ENCODE data around the gene TECR. TPM values are rescaled to one million over a fixed set of nuclear protein-coding genes. Genes with fewer than 3 reads are reported as not detected.
"Not testable (repeated sequence)": the region's sequence is repeated elsewhere in the genome, so short reads cannot be mapped to it uniquely, and the experiment has no call there.

The TECR gene
- total RNA-seq, 1 experiment from 2014 or later, result 69.6 TPM

DNA sequence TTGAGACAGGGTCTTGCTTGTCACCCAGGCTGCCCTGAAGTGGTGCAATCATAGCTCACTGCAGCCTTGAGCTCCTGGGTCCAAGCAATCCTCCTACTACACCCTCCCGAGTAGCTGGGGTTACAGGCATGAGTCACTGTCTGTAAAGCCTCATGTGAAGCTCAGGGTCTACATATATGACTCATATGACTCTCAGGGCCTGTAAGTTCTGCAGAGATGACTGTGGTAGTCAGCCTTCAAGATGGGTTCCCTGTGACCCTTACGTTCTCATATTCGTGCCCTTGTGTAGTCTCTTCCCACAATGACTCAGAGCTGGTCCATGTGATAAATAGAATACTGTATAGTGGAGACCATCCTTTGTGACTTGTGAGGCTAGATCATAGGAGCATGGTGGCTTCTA is 55.8 kb downstream of the TECR start:
- peak; percentile 39 for DNase-seq (ENCODE audit: low spot score)

DNA sequence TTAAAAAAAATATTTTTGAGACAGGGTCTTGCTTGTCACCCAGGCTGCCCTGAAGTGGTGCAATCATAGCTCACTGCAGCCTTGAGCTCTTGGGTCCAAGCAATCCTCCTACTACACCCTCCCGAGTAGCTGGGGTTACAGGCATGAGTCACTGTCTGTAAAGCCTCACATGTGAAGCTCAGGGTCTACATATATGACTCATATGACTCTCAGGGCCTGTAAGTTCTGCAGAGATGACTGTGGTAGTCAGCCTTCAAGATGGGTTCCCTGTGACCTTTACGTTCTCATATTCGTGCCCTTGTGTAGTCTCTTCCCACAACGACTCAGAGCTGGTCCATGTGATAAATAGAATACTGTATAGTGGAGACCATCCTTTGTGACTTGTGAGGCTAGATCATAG is 60.0 kb downstream of the TECR start:
- DNase-seq (ENCODE audit: low spot score), result not testable (repeated sequence)

DNA sequence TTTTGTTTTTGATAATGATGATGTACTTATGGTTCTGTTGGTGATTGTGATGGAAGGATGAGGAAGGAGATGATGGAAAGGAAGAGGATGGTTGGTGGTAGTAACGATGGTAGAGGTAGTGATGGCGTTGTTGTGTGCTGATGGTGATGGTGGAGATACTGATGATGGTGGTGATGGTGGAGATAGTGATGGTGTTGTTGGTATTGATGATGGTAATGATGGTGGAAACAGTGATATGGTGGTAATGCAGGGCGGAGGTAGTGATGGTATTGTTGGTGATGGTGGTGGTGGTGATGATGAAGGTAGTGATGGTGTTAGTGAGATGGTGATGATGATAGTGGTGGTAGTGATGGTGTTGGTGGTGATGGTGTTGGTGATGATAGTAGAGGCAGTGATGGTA is 66.2 kb downstream of the TECR start:
- DNase-seq (ENCODE audit: low spot score), result no peak

DNA sequence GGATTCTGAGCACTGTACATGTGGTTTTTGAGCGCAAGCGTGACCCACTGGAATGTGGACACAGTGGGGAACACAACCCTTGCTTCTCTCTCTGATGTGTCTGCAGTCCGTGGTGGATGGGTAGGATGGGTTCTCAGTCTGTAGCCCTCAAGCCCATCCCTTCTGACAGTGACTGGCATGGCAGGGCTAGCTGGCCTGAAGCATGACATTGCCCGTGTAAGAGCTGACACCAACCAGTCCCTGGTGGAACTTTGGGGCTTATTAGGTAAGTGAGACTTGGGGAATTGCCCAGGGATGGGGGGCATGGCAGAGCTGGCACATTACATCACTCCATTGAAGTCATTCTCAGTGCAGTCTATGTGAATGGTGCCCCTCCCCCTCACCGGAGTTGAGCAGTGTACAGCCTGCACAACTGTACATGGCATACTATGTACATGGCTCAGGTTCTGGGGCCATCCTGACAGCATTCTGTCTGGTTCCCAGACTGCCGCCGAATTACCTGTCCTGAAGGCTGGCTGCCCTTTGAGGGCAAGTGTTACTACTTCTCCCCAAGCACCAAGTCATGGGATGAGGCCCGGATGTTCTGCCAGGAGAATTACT is 70.3 kb downstream of the TECR start:
- no peak for DNase-seq (ENCODE audit: low spot score)

DNA sequence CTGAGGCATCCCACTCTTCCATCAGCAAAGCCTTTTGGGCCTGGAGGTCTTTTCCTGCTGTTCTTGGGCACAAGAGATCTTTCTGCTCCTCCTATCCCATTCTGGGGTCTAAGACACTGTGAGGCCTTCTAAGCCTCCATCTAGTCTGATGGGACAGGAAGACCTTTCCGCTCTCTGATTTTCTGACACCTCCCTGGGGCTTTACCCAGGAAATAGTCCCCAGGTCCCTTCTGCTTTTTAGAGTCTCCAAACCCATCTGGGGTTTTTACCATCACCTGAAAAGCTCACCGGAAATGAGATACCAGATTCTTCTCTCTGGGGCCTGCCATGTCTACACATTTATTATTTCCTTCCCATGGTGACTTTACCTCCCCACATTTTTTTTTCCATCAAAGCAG is 74.6 kb downstream of the TECR start:
- DNase-seq (ENCODE audit: low spot score), result no peak

DNA sequence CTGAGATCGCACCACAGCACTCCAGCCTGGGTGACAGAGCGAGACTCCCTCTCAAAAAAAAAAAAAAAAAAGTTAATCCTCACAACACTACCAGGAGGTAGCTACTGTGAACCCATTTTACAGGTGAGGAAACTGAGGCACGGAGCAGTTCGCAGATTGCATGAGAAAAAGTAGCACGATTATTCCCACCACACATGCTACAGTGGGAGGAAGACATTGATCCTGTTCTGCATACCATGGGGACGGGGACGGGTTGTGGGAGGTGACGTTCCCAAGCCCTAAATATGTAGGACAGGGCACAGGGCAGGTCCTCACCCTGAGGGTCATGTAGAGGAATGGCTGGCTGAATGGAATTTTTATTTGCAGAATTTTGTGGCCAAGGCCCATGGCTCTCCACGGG is 77.2 kb downstream of the TECR start:
- DNase-seq (ENCODE audit: low spot score), result no peak

DNA sequence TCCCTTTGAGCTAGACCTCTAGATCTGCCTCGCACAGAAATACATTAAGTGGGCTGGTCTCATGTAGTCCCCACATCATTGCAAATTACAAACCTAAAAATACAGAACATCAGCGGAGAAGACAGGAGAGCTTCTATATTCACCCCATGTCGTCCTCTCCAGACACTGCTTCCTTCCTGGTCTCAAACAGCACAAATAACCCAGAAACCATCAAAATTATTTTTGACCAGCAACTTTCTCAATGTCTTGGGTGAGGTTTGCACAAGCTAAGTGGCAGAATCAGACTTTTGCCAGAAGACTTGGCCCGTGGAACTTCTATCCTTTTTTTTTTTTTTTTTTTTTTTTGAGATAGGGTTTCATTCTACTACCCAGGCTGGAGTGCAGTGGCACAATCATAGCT is 81.7 kb downstream of the TECR start:
- DNase-seq (ENCODE audit: low spot score), result no peak

DNA sequence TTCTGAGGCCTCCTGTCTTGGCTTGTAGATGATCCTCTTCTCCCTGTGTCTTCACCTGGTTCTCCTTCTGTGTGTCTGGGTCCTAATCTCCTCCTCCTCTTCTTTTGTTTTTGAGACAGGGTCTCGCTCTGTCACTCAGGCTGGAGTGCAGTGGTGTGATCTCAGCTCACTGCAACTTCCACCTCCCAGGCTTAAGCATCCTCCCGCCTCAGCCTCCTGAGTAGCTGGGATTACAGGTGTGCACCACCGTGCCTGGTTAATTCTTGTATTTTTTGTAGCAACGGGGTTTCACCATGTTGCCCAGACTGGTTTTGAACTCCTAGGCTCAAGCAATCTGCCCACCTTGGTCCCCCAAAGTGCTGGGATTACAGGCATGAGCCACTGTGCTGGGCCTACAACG is 82.8 kb downstream of the TECR start:
- not testable (repeated sequence) for DNase-seq (ENCODE audit: low spot score)

DNA sequence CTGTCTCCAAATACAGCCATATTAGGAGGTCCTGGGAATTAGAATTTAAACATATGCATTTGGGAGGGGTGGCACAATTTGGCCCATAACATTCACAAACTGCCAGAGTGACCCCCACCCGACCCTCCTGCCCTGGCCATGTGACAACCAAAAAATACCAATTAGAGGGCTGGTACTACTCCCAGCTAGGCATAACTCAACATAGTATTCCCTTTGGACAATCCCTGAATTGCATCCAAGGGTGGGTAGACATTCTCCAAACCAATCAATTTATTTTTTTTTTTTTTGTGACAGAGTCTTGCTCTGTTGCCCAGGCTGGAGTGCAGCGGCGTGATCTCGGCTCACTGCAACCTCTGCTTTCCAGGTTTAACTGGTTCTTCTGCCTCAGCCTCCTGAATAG is 83.3 kb downstream of the TECR start:
- DNase-seq (ENCODE audit: low spot score), result no peak

DNA sequence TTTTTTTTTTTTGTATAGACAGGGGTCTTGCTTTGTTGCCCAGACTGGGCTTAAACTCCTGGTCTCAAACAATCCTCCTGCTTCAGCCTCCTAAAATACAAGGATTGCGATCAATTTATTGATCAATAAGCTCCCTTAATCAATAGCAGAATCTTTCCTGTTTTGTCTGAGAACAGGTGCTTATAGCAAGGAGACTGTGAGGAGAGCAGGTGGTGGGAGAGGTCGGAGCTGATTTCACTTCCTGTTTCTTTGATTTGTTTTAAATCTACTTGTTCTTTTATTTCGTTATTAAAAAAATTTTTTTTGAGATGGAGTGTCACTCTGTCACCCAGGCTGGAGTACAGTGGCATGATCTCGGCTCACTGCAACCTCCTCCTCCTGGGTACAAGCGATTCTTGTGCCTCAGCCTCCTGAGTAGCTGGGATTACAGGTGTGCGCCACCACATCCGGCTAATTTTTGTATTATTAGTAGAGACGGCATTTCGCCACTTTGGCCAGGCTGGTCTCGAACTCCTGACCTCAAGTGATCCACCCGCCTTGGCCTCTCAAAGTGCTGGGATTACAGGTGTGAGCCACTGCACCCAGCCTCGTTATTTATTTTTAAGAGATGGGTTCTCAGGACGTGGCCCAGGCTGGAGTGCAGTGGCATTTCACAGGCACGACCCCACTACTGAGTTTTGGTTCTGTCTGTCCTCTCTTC is 84.2 kb downstream of the TECR start:
- not testable (repeated sequence) for DNase-seq (ENCODE audit: low spot score)

DNA sequence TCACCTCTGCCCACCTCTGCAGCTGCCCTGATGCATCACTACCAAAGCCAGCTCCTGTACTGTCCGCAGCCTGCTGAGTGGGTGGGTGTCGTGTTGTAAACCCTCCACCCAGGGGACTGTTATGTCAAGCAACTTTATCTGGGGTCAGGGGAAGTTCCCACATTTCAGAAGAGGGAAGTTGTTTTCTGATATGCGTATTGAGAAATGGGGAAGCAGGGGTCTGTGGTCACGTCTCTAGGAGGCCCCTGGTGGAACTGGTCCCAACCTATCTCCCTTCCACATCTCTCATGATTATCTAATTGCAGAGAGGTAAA is 84.7 kb downstream of the TECR start:
- no peak for DNase-seq (ENCODE audit: low spot score)

Other genes starting within 250 kb of the TECR start
- gene ADGRE5, start 148.2 kb upstream of the TECR start, total RNA-seq (2014; rRNA removed; shearing (Covaris generic)), result 72.8 and 74.8 TPM in 2 replicates
- gene DDX39A, start 110.3 kb upstream of the TECR start, total RNA-seq (2014; rRNA removed; shearing (Covaris generic)), result 312 and 320 TPM in 2 replicates
- gene PKN1, start 96.3 kb upstream of the TECR start, total RNA-seq (2014; rRNA removed; shearing (Covaris generic)), result 181 and 208 TPM in 2 replicates
- gene PTGER1, start 54.2 kb upstream of the TECR start, total RNA-seq (2014; rRNA removed; shearing (Covaris generic)), result 0.29 TPM in 1 of 2 replicates, not detected in the other
- 302 and 408 TPM in 2 replicates for gene GIPC1, start 33.5 kb upstream of the TECR start, total RNA-seq (2014; rRNA removed; shearing (Covaris generic))
- gene DNAJB1, start 11.2 kb upstream of the TECR start, total RNA-seq (2014; rRNA removed; shearing (Covaris generic)), result 216 and 229 TPM in 2 replicates
- 340 and 446 TPM in 2 replicates for gene NDUFB7, start 42.5 kb downstream of the TECR start, total RNA-seq (2014; rRNA removed; shearing (Covaris generic))
- not detected in 2 replicates for gene CLEC17A, start 53.5 kb downstream of the TECR start, total RNA-seq (2014; rRNA removed; shearing (Covaris generic))
- not detected in 2 replicates for gene ADGRE3, start 145.2 kb downstream of the TECR start, total RNA-seq (2014; rRNA removed; shearing (Covaris generic))
- 11.7 and 15.4 TPM in 2 replicates for gene ZNF333, start 160.5 kb downstream of the TECR start, total RNA-seq (2014; rRNA removed; shearing (Covaris generic))
- gene ADGRE2, start 249.0 kb downstream of the TECR start, total RNA-seq (2014; rRNA removed; shearing (Covaris generic)), result 0.02 and 0.10 TPM in 2 replicates

Data from A172 (cell line).